Sciatic nerve (tissue), 2 donors: Measurements from ENCODE around the gene ACTR6. TPM values are rescaled to one million over a fixed set of nuclear protein-coding genes. Genes with fewer than 3 reads are reported as not detected.
"Not testable (repeated sequence)": the region's sequence is repeated elsewhere in the genome, so short reads cannot be mapped to it uniquely, and the experiment has no call there.

Experiments used
- ATAC-seq: fragments of 200-7000 bp; cut with Tn5 transposase; one replicate; pipeline ENCODE4 v1.9.1; 2020; ENCODE audit warnings: mild to moderate bottlenecking, moderate library complexity
- DNase-seq: peaks from one replicate; pipeline ENCODE4 v3.0.0-alpha.2; 2020; ENCODE audit warnings: low spot score
- intact Hi-C: fragments of 100-400 bp; cut with DNase I; formaldehyde crosslinking; loops from one replicate; pipeline ENCODE4 v1.14.2; 2022
- microRNA-seq: library from miRNA; unstranded; fragments of <30 nt; microRNA quantifications from one replicate; pipeline ENCODE4 v1.2.0, GENCODE V29; 2020
- total RNA-seq: library from RNA; stranded (reverse); fragmentation: NEBNext Ultra II Directional; extraction: Animal tissue kit (Norgen Biotek cat#: 25700); gene quantifications from one replicate; pipeline ENCODE4 v1.2.1, GENCODE V29; 2021
- donor health status: DM: no; HTN: no; CAD: no.
- donor health status: DM: no; HTN: no; CAD: no.

ACTR6 gene
- total RNA-seq, 1 donor from 2014 or later, result 32.3 TPM

DNA sequence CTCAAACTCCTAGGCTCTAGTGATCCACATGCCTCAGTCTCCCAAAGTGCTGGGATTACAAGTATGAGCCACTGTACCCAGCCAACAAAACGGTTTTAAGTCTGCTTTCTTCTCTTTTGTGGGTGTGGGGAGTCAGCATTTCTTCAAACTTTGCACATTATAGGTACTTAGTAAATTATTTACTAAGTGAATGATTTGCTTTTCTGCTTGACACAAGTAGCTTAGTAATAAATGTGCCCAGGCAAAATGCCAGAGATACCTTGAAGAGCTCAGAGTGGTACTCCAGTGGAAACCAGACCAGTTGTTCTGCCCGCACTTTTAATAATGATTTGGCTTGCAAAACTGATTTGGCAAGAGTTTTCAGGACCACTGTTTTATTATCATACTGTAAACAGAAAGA lies 51.3 kb downstream of the ACTR6 start:
- intact Hi-C loops, result no loop called here
- ATAC-seq (no peak), DNase-seq (no peak)

DNA sequence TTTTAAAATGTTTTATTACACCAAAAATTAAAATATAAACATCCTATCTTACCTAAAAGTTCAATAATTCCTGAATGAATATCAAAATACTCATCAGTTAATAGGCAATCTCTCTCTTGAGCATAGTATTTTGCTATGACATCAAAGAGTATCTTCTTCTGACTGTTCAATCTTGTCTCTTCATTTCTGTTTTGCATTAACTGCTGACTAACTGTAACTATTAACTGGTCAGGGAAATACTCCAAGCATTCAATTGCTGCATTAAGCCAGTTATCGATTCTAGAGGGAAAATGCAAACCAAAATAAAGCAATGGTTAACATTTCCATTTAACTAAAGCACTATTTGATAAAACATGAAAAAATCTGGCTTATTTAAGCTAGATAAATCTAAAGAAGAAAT lies 52.8 kb downstream of the ACTR6 start:
- DNase-seq (no peak), ATAC-seq (no peak)
- intact Hi-C loops, result no loop called here

DNA sequence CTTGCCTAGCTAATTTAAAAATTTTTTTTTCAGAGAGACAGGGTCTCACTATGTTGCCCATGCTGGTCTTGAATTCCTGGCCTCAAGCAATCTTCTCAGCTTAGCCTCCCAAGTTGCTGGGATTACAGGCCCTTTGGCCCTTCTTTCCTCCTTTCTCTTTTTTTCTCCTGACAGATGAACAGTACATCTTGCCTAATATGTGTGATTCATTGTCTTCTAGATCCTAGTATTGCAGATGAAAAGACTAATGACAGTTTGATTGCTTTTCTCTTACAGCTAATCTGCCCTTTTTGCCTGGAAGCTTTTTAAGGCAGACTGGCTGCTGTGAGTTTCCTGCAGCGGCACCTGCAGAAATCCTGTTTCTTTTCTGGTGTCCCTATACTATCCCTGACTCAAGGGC lies 54.3 kb downstream of the ACTR6 start:
- DNase-seq (no peak), ATAC-seq (no peak)
- intact Hi-C loops, result no loop called here

DNA sequence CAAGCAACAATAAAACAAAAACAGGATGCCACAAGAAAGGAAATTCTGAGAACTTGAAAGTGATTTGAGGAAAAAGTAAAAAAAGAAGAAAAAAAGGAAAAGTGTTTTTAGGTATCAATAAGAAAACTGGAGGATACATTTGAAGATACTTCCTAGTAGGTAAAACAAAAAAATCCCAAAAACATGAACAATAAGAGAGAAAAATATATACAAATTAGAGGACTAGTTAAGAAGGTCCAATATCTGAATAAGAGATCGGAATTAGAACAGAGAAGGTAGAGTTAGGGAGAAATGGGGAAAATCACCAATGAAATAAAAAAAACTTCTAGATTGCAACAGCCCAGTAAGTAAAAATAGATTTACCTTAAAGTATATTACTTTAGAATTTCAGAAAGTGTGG lies 57.5 kb downstream of the ACTR6 start:
- DNase-seq (no peak), ATAC-seq (no peak)
- intact Hi-C loops, result no loop called here

DNA sequence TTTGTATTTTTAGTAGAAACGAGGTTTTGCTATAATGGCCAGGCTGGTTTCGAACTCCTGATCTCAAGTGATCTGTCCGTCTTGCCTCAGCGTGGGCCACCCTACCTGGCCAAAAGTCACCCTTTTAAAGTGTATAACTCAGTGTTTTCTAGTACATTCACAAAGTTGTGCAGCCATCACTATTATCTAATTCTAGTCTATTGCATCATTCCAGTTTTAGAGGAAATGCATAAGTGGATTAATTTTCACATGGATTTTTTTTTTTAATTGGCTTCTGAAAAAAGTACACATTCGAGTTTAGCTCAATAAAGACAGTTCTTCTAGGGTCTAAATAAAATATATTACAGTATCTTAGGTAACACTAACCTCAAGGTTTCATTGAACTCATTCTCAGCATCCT lies 62.5 kb downstream of the ACTR6 start:
- intact Hi-C loops, result no loop called here
- ATAC-seq (no peak), DNase-seq (no peak)

DNA sequence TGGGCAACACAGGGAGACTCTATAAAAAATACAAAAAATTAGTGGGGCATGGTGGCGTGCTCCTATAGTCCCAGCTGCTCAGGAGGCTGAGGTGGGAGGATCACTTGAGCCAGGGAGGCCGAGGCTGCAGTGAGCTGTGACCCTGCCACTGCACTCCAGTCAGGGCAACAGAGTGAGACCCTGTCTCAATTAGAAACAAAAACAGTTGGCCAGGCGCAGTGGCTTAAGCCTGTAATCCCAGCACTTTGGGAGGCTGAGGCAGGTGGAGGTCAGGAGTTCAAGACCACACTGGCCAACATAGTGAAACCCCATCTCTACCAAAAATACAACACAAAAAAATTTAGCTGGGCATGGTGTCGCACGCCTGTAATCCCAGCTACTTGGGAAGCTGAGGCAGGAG lies 64.5 kb downstream of the ACTR6 start:
- intact Hi-C loops, ATAC-seq, DNase-seq: not testable (repeated sequence)

DNA sequence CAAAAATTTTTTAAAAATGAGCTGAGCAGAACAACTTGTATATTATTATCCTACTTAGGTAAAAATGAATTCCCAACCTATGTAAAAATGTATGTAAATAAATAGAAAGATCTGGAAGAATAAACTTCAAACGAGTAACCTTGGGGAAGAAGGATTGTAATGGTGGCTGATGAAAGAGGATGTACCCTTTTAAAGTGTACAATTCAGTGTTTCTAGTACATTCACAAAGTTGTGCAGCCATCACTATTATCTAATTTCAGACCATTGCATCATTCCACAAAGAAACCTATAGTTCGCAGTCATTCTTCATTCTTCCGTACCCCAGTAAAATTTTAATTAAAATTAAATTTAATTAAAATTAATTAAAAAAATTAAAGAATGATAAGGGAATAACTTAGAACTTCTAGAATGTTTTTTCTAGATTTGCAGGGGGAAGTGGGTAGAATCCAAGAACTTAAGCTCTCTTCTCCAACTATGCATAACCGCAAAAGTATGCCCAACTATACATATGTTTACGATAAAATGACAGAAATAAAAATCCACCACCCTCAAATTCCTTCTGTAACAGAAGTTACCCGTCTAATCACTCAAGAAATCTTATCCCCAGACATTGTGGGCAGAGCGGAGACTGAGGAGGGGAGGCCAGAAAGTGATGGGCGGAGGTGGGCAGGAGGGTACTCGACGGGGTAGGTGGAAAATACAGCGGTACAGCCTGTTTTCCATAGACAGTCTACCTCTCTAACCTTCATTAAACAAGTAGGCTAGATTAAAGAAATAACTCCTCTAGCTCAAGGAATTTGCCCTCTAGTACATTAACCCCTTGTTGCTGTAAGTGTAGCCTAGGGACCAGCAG lies 65.3 kb downstream of the ACTR6 start:
- DNase-seq (no peak), ATAC-seq (no peak)
- intact Hi-C loops, result no loop called here

DNA sequence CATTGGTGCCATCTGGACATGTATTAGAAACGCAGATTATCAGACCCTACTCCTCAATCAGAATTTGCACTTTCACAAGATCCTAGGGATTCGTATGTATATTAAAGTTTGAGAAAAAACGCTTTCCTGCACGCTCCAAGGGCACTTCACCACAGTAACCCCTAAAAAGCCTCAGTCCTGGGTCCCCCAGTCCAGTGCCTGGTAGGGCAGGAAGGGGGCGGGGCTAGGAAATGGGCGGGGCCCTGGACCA lies 65.9 kb downstream of the ACTR6 start:
- peak; percentile 92 for ATAC-seq
- intact Hi-C loops, result no loop called here
- peak; percentile 97 for DNase-seq

DNA sequence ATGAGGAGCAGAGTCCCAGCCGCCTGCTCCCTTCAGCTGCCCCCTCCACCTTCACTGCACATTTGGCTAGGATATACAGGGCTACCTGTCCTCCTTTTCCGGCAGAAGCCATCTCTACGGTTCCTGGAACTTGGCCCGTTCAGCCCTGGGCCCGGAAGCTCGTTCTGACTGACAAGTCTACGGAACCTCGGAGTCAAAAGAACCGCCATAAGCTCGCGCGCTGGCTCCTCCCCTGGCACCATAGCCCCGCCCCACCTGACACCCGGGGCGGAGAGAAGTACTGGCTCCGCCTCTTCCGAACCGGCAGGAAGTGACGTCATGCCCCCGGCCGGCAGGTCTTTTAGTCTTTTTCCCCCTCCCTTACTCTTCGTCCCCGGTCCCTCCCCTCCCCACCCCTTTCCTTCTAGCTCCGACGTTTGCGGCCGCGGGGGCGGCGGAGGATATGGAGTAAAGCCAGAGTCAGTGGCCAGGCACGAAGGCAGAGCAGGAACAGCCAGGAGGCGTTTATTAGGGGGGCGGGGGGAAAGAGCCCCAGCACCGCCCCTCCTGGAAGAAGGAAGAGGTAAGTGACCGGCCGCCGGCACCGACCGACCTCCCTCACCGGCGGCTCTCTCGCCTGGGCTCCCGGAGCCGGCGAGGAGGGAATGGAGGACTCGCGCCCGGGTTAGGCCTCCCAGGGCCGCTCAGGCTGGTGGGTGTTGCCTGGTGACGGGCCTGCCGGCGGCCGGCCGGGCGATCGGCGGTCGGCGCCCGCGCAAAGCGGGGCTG lies 66.4 kb downstream of the ACTR6 start, which contains the start of the genes DEPDC4 and SCYL2:
DEPDC4 (minus strand) TSS at position 245 of the 768 bp plus-strand sequence; CDS start at position 242, 3 bp downstream.
SCYL2 (plus strand) TSS at position 343 of the 768 bp plus-strand sequence. CDS start 15,794 bp downstream, outside the sequence.
- DNase-seq (peak; percentile 98), ATAC-seq (peak; percentile 99)
- intact Hi-C loops, result no loop called here

DNA sequence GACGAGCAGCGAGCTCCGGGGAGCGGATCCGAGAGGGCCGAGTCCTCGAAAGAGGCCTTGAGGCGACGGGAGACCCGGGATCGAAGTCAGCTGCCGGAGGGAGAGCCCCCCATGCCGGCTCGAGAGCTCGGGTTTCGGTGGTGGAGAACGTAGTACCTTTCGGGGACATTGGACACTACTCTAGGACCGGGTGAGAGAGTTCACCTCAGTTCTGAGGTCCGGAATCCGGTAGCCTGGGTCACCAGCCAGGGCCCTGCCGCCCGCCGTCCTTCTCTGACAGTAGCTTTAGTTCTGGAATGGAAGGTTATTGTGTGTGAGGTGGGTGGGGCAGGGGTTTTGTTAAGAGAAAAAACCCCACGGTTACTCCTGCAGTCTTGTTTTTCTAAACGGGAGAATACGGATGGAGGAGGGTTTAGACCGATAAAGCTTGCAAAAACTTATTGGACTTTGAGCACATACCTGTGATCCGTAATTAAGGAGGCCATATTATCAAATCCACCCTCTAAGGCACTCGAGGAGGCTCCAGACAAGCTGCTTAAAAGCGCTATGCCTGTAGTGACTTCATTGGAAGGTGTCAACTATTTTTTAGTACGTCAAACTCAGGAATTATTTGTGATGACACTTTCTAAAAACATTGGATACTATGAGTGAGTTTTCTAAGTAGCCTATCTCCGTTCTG lies 67.1 kb downstream of the ACTR6 start:
- no peak for ATAC-seq
- DNase-seq, result no peak
- intact Hi-C loops, result no loop called here

DNA sequence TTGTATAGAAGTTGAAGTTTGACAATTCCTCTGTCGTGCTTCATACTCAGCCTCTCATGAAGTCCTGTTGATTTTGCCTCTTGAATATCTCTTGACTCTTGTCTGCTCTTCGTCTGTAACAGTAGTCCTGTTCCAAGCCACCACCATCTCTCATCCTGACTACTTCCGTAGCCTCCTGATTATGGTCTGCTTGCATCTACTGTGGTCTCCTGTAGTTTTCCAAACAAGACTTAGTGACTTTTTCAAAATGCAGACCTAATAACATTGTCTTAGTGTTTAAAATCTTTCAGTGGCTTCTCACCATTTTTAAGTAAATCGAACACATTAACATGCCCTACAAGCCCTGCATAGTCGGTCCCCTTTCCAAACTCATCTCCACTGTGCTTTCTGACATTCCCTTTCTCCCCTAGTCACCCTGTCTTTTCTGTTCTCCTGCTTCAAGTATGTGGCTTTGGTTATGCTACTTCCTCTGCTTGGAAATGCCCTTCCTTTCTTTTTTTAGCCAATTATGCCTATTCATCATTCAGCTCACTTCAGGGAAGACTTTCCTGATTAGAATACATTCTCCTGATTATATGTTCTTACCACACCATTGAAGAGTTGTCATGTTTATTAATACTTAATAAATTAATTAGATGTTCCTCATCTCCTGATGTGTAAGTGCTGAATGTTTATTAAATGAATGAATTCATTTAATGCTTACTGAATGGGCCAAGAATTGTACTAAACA lies 68.4 kb downstream of the ACTR6 start:
- no peak for ATAC-seq
- DNase-seq, result no peak
- intact Hi-C loops, result no loop called here

DNA sequence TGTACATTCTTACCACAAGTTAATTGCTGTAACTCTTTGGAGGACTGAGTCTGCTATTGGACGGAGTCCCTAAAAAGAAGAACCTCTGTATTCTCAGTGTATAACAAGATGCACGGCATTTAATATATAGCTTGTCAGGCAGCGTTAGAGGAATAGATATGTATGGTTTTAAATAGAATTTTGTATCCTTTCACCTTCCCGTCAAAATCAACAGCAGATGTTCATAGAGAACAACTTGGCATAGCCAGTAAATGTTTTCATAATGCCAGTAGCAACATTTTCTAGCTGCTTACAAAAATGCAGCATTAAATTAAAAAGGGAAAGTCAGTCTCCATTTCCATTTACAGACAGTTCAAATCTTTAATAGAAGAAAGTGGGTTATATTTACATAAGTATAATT lies 73.2 kb downstream of the ACTR6 start:
- DNase-seq (no peak), ATAC-seq (no peak)
- intact Hi-C loops, result no loop called here

Small RNA genes within 50 kb of the gene (microRNA-seq; reads per million reads assigned to microRNA genes)
- gene MIR1827, result not detected

Other genes with a start within 250 kb of the ACTR6 start
- 20.8 TPM for gene ANKS1B, start 215.9 kb upstream of the ACTR6 start, total RNA-seq
- gene BLTP3B, start 57.9 kb upstream of the ACTR6 start, total RNA-seq, result 40.4 TPM
- gene DEPDC4, start 66.3 kb downstream of the ACTR6 start, total RNA-seq, result 1.5 TPM
- gene SCYL2, start 66.4 kb downstream of the ACTR6 start, total RNA-seq, result 54.1 TPM
- not detected for gene SLC17A8, start 156.3 kb downstream of the ACTR6 start, total RNA-seq